IMR-90 (cell line): ENCODE data around the gene FCRL2. TPM values are rescaled to one million over a fixed set of nuclear protein-coding genes. Genes with fewer than 3 reads are reported as not detected.

Experiments used
- ATAC-seq: fragments of 200-7000 bp; cut with Tn5 transposase; 2 replicates; pipeline ENCODE4 v1.9.1; 2020; ENCODE audit warnings: low read depth, mild to moderate bottlenecking, moderate library complexity
- BruUV-seq: library from RNA; stranded (reverse); fragments of 400-500 nt; replicated peaks from 2 replicates; lab custom pipeline; 2021; lab: Mats Ljungman, UMichigan
- CTCF ChIA-PET: fragments of 300-600 bp; formaldehyde crosslinking; extraction: SDS; loops from one replicate; lab custom pipeline; 2021; ENCODE audit warnings: antibody characterized with exemption; lab: Yijun Ruan, JAX
- POLR2A ChIA-PET: fragments of 300-600 bp; sonication (Branson Sonifier 250); formaldehyde crosslinking; loops from one replicate; lab custom pipeline; 2022; ENCODE audit warnings: antibody characterized with exemption; ENCODE audit not compliant: unreplicated experiment; lab: Charles Lee
- DNase-seq: peaks from one replicate; pipeline ENCODE4 v3.0.0; 2013
- H2AFZ ChIP-seq: replicated peaks from 2 replicates; pipeline ENCODE3; 2013; ENCODE audit warnings: low read length, mild to moderate bottlenecking; ENCODE audit not compliant: poor library complexity
- H2AK5ac ChIP-seq: 2 replicates; pipeline ENCODE4 v1.6.1; 2013; ENCODE audit warnings: low read depth, low read length, inconsistent platforms
- H2AK9ac ChIP-seq: replicated peaks from 2 replicates; pipeline ENCODE3; 2013; ENCODE audit warnings: mild to moderate bottlenecking, low read depth, low read length, moderate library complexity; ENCODE audit not compliant: poor library complexity
- H2BK120ac ChIP-seq: 2 replicates; pipeline ENCODE4 v1.6.1; 2013; ENCODE audit warnings: low read depth, low read length, inconsistent platforms
- H2BK15ac ChIP-seq: 3 replicates; pipeline ENCODE4 v1.6.1; 2013; ENCODE audit warnings: low read depth, low read length, inconsistent platforms
- H2BK20ac ChIP-seq: 2 replicates; pipeline ENCODE4 v1.6.1; 2013; ENCODE audit warnings: low read depth, mild to moderate bottlenecking, inconsistent platforms, low read length, moderate library complexity
- H2BK5ac ChIP-seq: 2 replicates; pipeline ENCODE4 v1.6.1; 2013; ENCODE audit warnings: mild to moderate bottlenecking, low read depth, low read length, inconsistent platforms; ENCODE audit not compliant: poor library complexity, severe bottlenecking
- H3K14ac ChIP-seq: replicated peaks from 2 replicates; pipeline ENCODE4 v1.6.1; 2013; ENCODE audit warnings: low read depth, low read length, inconsistent platforms
- H3K18ac ChIP-seq: 2 replicates; pipeline ENCODE4 v1.6.1; 2013; ENCODE audit warnings: low read depth, low read length, control low read depth
- H3K23ac ChIP-seq: 2 replicates; pipeline ENCODE4 v1.6.1; 2013; ENCODE audit warnings: low read depth, low read length, inconsistent platforms
- H3K27ac ChIP-seq: 2 replicates; pipeline ENCODE4 v1.5.1; 2013; ENCODE audit warnings: mild to moderate bottlenecking, control low read depth, low read length; ENCODE audit not compliant: insufficient read depth
- H3K27me3 ChIP-seq: 2 replicates; pipeline ENCODE4 v1.6.1; 2013; ENCODE audit warnings: low read length; ENCODE audit not compliant: control insufficient read depth, insufficient read depth
- H3K36me3 ChIP-seq: 2 replicates; pipeline ENCODE4 v1.6.1; 2013; ENCODE audit warnings: low read length, mixed read lengths; ENCODE audit not compliant: control insufficient read depth, insufficient read depth
- H3K4ac ChIP-seq: 2 replicates; pipeline ENCODE4 v1.6.1; 2013; ENCODE audit warnings: low read depth, low read length, inconsistent platforms
- H3K4me1 ChIP-seq: 2 replicates; pipeline ENCODE4 v1.6.1; 2013; ENCODE audit warnings: low read length, mixed read lengths; ENCODE audit not compliant: control insufficient read depth, insufficient read depth
- H3K4me2 ChIP-seq: 2 replicates; pipeline ENCODE4 v1.6.1; 2013; ENCODE audit warnings: low read depth, mild to moderate bottlenecking, control low read depth, low read length, moderate library complexity
- H3K4me3 ChIP-seq: 2 replicates; pipeline ENCODE4 v1.5.1; 2013; ENCODE audit warnings: low read depth, mild to moderate bottlenecking, control low read depth, low read length, moderate library complexity; ENCODE audit not compliant: insufficient read depth
- H3K56ac ChIP-seq: 2 replicates; pipeline ENCODE4 v1.6.1; 2013; ENCODE audit warnings: low read length, inconsistent platforms; ENCODE audit not compliant: insufficient read depth; ENCODE audit errors: extremely low read depth
- H3K79me1 ChIP-seq, 2 experiments: 2 replicates each; pipeline ENCODE4 v1.6.1; 2013; ENCODE audit warnings: low read length in 2 of 2, inconsistent platforms in 1 of 2, low read depth in 1 of 2
- H3K9ac ChIP-seq: 2 replicates; pipeline ENCODE4 v1.6.1; 2013; ENCODE audit warnings: low read depth, low read length, control low read depth
- H3K9me1 ChIP-seq: 2 replicates; pipeline ENCODE4 v1.6.1; 2013; ENCODE audit warnings: low read length, inconsistent platforms; ENCODE audit not compliant: insufficient read depth
- H3K9me3 ChIP-seq: 2 replicates; pipeline ENCODE4 v1.6.1; 2013; ENCODE audit warnings: low read length; ENCODE audit not compliant: control insufficient read depth, insufficient read depth
- H4K20me1 ChIP-seq: 2 replicates; pipeline ENCODE4 v1.6.1; 2013; ENCODE audit warnings: low read length, inconsistent platforms; ENCODE audit not compliant: insufficient read depth
- H4K5ac ChIP-seq: 2 replicates; pipeline ENCODE4 v1.6.1; 2013; ENCODE audit warnings: mild to moderate bottlenecking, low read depth, low read length, control low read depth
- H4K8ac ChIP-seq, 2 experiments: 2 replicates each; pipeline ENCODE4 v1.6.1; 2013; ENCODE audit warnings: low read depth in 2 of 2, low read length in 2 of 2, control low read depth in 1 of 2, inconsistent platforms in 1 of 2
- H4K91ac ChIP-seq: 2 replicates; pipeline ENCODE4 v1.6.1; 2013; ENCODE audit warnings: low read depth, low read length, inconsistent platforms; ENCODE audit not compliant: insufficient read depth
- BHLHE40 ChIP-seq: fragments of 150-350 bp; IDR thresholded peaks from 2 replicates; pipeline ENCODE4 v1.6.1; 2016; ENCODE audit warnings: mild to moderate bottlenecking, low read depth, low read length
- CEBPB ChIP-seq: IDR thresholded peaks from 2 replicates; pipeline ENCODE4 v1.6.1; 2012; ENCODE audit warnings: low read depth, low read length, improper control_type of control experiment
- CTCF ChIP-seq: conservative IDR thresholded peaks from 2 replicates; pipeline ENCODE4 v1.5.1; 2012; ENCODE audit warnings: mild to moderate bottlenecking, low read depth, low read length, improper control_type of control experiment
- FOS ChIP-seq: fragments of 150-350 bp; IDR thresholded peaks from 2 replicates; pipeline ENCODE4 v1.6.1; 2016; ENCODE audit warnings: low read depth, low read length
- MAFK ChIP-seq: IDR thresholded peaks from 2 replicates; pipeline ENCODE4 v1.6.1; 2012; ENCODE audit warnings: low read depth, low read length, improper control_type of control experiment
- NFE2L2 ChIP-seq: fragments of 150-350 bp; IDR thresholded peaks from 2 replicates; pipeline ENCODE4 v1.6.1; 2016; ENCODE audit warnings: low read depth, mild to moderate bottlenecking, low read length
- POLR2A ChIP-seq: IDR thresholded peaks from 2 replicates; pipeline ENCODE4 v1.6.1; 2012; ENCODE audit warnings: mild to moderate bottlenecking, low read depth, low read length
- RAD21 ChIP-seq: IDR thresholded peaks from 2 replicates; pipeline ENCODE4 v1.6.1; 2012; ENCODE audit warnings: low read length, improper control_type of control experiment
- RCOR1 ChIP-seq: IDR thresholded peaks from 2 replicates; pipeline ENCODE4 v1.6.1; 2012; ENCODE audit warnings: mild to moderate bottlenecking, low read length, improper control_type of control experiment; ENCODE audit not compliant: insufficient replicate concordance
- RFX5 ChIP-seq: IDR thresholded peaks from 2 replicates; pipeline ENCODE4 v1.8.0; 2012; ENCODE audit warnings: low read depth, mild to moderate bottlenecking, low read length, moderate library complexity
- SMC3 ChIP-seq: fragments of 150-350 bp; IDR thresholded peaks from 2 replicates; pipeline ENCODE4 v1.6.1; 2016; ENCODE audit warnings: low read depth, mild to moderate bottlenecking, antibody characterized with exemption, low read length, moderate library complexity
- USF2 ChIP-seq: fragments of 150-350 bp; IDR thresholded peaks from 2 replicates; pipeline ENCODE4 v1.6.1; 2017; ENCODE audit warnings: mild to moderate bottlenecking, antibody characterized with exemption, low read length, low read depth
- WGBS, 2 experiments: methylation state at CpG; one replicate each; pipeline versions ENCODE4 v1.1.5 to v1.1.7; 2013; ENCODE audit warnings: missing lambda C conversion rate in 2 of 2; ENCODE audit not compliant: insufficient read length in 1 of 2; ENCODE audit errors: extremely low coverage in 2 of 2; 5-methylcytosine and 5-hydroxymethylcytosine counted together
- dilution Hi-C: fragments of 300-500 bp; cut with HindIII; formaldehyde crosslinking; loops from one replicate; pipeline ENCODE4 v1.14.3; 2018; ENCODE audit warnings: low sequenced_read_pairs; ENCODE audit not compliant: unreplicated experiment
- in situ Hi-C: fragments of 300-500 bp; cut with MboI; formaldehyde crosslinking; loops from 3 replicates; pipeline ENCODE4 v1.14.3; 2019; ENCODE audit warnings: low sequenced_read_pairs, inconsistent platforms, mixed read lengths
- intact Hi-C: fragments of 100-400 bp; cut with micrococcal nuclease; formaldehyde crosslinking; loops from 2 replicates; pipeline ENCODE4 v1.10.0; 2022
- polyA plus RNA-seq, 3 experiments: library from polyadenylated mRNA; depleted of rRNA; stranded (reverse); fragments of >200 nt; gene quantifications; 2 replicates each; pipeline ENCODE4 v1.2.3, GENCODE V29; 2012; ENCODE audit warnings: low replicate concordance in 1 of 3
- total RNA-seq: library from RNA; depleted of rRNA; stranded (reverse); fragments of >200 nt; gene quantifications from 2 replicates; pipeline ENCODE4 v1.2.3, GENCODE V29; 2012

The FCRL2 gene
- total and polyA plus RNA-seq, 2 of the 4 experiments (the other 2 are of a cell fraction): not detected

GRCh38 chr1:157700732-157701131 is 76.2 kb downstream of the FCRL2 start, which contains the start of gene FCRL3:
Gene FCRL3, minus strand, starts transcription at chr1:157700769. Its CDS starts 280 bp downstream, at chr1:157700489.
- Histone ChIP-seq H3K23ac (no peak within 1 kb of the TSS), H3K27ac (no peak within 1 kb of the TSS), H3K9ac (no peak within 1 kb of the TSS), H3K4me3 (no peak within 1 kb of the TSS), H3K9me1 (no peaks in the 10 kb centered on the region), H2AFZ (no peak within 1 kb of the TSS), H3K14ac (no peak within 1 kb of the TSS), H3K56ac (no peak within 1 kb of the TSS), H4K8ac (no peak within 1 kb of the TSS), H2BK120ac (no peak within 1 kb of the TSS), H3K79me1 (no peaks in the 10 kb centered on the region), H3K4me1 (no peaks in the 10 kb centered on the region), H3K4me2 (no peak within 1 kb of the TSS), H3K36me3 (no peaks in the 10 kb centered on the region), H2AK5ac (no peak within 1 kb of the TSS), H2AK9ac (no peak within 1 kb of the TSS), H2BK15ac (no peak within 1 kb of the TSS), H3K9me3 (no peaks in the 10 kb centered on the region), H4K91ac (no peak within 1 kb of the TSS), H4K5ac (no peak within 1 kb of the TSS), H3K27me3 (no peaks in the 10 kb centered on the region), H2BK20ac (no peak within 1 kb of the TSS), H3K4ac (no peak within 1 kb of the TSS), H4K20me1 (no peaks in the 10 kb centered on the region), H2BK5ac (no peak within 1 kb of the TSS), H3K18ac (no peak within 1 kb of the TSS)
- intact Hi-C loops: no loop called here
- no TSS peak for BruUV-seq
- dilution Hi-C loops: no loop called here
- ChIA-PET CTCF (no interaction called here), POLR2A (no interaction called here)
- ATAC-seq (no peak), DNase-seq (no peak)
- in situ Hi-C loops: no loop called here
- 40% methylated on average over 1 of the region's 4 CpGs; no CpG with 5 or more reads in 1 of the 2 experiments for WGBS, 2 experiments
- TF ChIP-seq RFX5 (no peak), USF2 (no peak), FOS (no peak), CEBPB (no peak), MAFK (no peak), CTCF (no peak), POLR2A (no peak), SMC3 (no peak), RCOR1 (no peak), RAD21 (no peak), BHLHE40 (no peak), NFE2L2 (no peak)
